ENCODE measurements around the gene CAPN10.
A peak's percentile ranks its signal among the peaks of the same experiment; 100 is the strongest.

The CAPN10 gene

GRCh38 chr2:240590681-240591111, 4.2 kb downstream of the CAPN10 start:
- no peak for DNase-seq

GRCh38 chr2:240591226-240591625, 4.7 kb downstream of the CAPN10 start:
- no peak for DNase-seq

- no peak for DNase-seq
These were observed 5.2 kb downstream of the CAPN10 start for GRCh38 chr2:240591784-240592183.

- no peak for DNase-seq
These were observed 6.6 kb downstream of the CAPN10 start for GRCh38 chr2:240593026-240593702.

GRCh38 chr2:240593703-240594451, 7.3 kb downstream of the CAPN10 start:
- no peak for DNase-seq

- DNase-seq, result no peak
These were observed 8.2 kb downstream of the CAPN10 start for GRCh38 chr2:240594511-240595380.

- peak in 3 of 6 experiments; percentile 6 to 54 (median 23) for DNase-seq
These were observed 9.0 kb downstream of the CAPN10 start for GRCh38 chr2:240595381-240596079.

GRCh38 chr2:240596080-240596460, 9.5 kb downstream of the CAPN10 start:
- DNase-seq, result no peak

GRCh38 chr2:240596491-240596931, 10.0 kb downstream of the CAPN10 start:
- DNase-seq, result no peak

GRCh38 chr2:240597054-240597418, 10.5 kb downstream of the CAPN10 start:
- no peak for DNase-seq

- DNase-seq, result no peak
These were observed 11.1 kb downstream of the CAPN10 start for GRCh38 chr2:240597419-240598181.

GRCh38 chr2:240598311-240598911, 11.9 kb downstream of the CAPN10 start:
- DNase-seq, result no peak

- DNase-seq, result no peak
These were observed 12.6 kb downstream of the CAPN10 start for GRCh38 chr2:240599141-240599583.

- DNase-seq, result no peak
These were observed 14.0 kb downstream of the CAPN10 start for GRCh38 chr2:240600451-240600961.

GRCh38 chr2:240601061-240601830, 14.7 kb downstream of the CAPN10 start:
- no peak for DNase-seq

GRCh38 chr2:240601831-240602160, 15.3 kb downstream of the CAPN10 start:
- DNase-seq, result no peak

- DNase-seq, result no peak
These were observed 15.9 kb downstream of the CAPN10 start for GRCh38 chr2:240602266-240603050.

- no peak for DNase-seq
These were observed 16.7 kb downstream of the CAPN10 start for GRCh38 chr2:240603081-240603835.

- DNase-seq, result no peak
These were observed 17.3 kb downstream of the CAPN10 start for GRCh38 chr2:240603846-240604245.

Measured in stimulated activated naive CD4-positive, alpha-beta T cell (primary cell).